H9 (cell line): ENCODE measurements around the gene PLEKHA4. TPM values are rescaled to one million over a fixed set of nuclear protein-coding genes. Genes with fewer than 3 reads are reported as not detected.

ENCODE experiments used
- DNase-seq: peaks from one replicate; pipeline ENCODE4 v3.0.0-alpha.2; 2017
- H2AFZ ChIP-seq: one replicate; pipeline ENCODE4 v1.6.1; 2013; ENCODE audit warnings: mild to moderate bottlenecking, low read length, control low read depth, moderate library complexity
- H2AK5ac ChIP-seq: 2 replicates; pipeline ENCODE4 v1.6.1; 2013; ENCODE audit warnings: low read length, control low read depth, mixed read lengths; ENCODE audit not compliant: insufficient read length
- H2BK120ac ChIP-seq: one replicate; pipeline ENCODE4 v1.6.1; 2013; ENCODE audit warnings: low read depth, mild to moderate bottlenecking, low read length, control low read depth, inconsistent platforms; ENCODE audit not compliant: poor library complexity, severe bottlenecking
- H2BK12ac ChIP-seq: 2 replicates; pipeline ENCODE4 v1.6.1; 2013; ENCODE audit warnings: low read length, control low read depth, mixed read lengths, low read depth; ENCODE audit not compliant: insufficient read length
- H2BK15ac ChIP-seq: 2 replicates; pipeline ENCODE4 v1.6.1; 2013; ENCODE audit warnings: low read depth, low read length, control low read depth
- H2BK20ac ChIP-seq: one replicate; pipeline ENCODE4 v1.6.1; 2013; ENCODE audit warnings: low read depth, mild to moderate bottlenecking, low read length, control low read depth, inconsistent platforms; ENCODE audit not compliant: poor library complexity, severe bottlenecking
- H2BK5ac ChIP-seq: 2 replicates; pipeline ENCODE4 v1.6.1; 2013; ENCODE audit warnings: low read length, control low read depth, mixed read lengths; ENCODE audit not compliant: insufficient read length
- H3K14ac ChIP-seq: 2 replicates; pipeline ENCODE4 v1.6.1; 2013; ENCODE audit warnings: low read length, control low read depth; ENCODE audit not compliant: insufficient read depth
- H3K18ac ChIP-seq: 2 replicates; pipeline ENCODE4 v1.6.1; 2013; ENCODE audit warnings: low read depth, mild to moderate bottlenecking, mixed read lengths, low read length, control low read depth; ENCODE audit not compliant: insufficient read length
- H3K23ac ChIP-seq: 2 replicates; pipeline ENCODE4 v1.6.1; 2013; ENCODE audit warnings: low read length, control low read depth, mixed read lengths, low read depth; ENCODE audit not compliant: insufficient read length
- H3K23me2 ChIP-seq: 2 replicates; pipeline ENCODE4 v1.6.1; 2013; ENCODE audit warnings: low read depth, mild to moderate bottlenecking, mixed read lengths, low read length, control low read depth; ENCODE audit not compliant: insufficient read length, poor library complexity, severe bottlenecking
- H3K27ac ChIP-seq: 2 replicates; pipeline ENCODE4 v1.5.1; 2013; ENCODE audit warnings: low read length, control low read depth, mixed read lengths, low read depth; ENCODE audit not compliant: insufficient read length
- H3K27me3 ChIP-seq: 2 replicates; pipeline ENCODE4 v1.6.1; 2013; ENCODE audit warnings: low read length, control low read depth, inconsistent platforms; ENCODE audit not compliant: insufficient read depth
- H3K4ac ChIP-seq: 2 replicates; pipeline ENCODE4 v1.6.1; 2013; ENCODE audit warnings: low read depth, mild to moderate bottlenecking, control low read depth, inconsistent platforms, low read length, moderate library complexity
- H3K4me1 ChIP-seq: 2 replicates; pipeline ENCODE4 v1.6.1; 2013; ENCODE audit warnings: low read length, control low read depth, inconsistent platforms; ENCODE audit not compliant: insufficient read depth
- H3K4me2 ChIP-seq: 2 replicates; pipeline ENCODE4 v1.6.1; 2013; ENCODE audit warnings: low read length, control low read depth, mixed read lengths; ENCODE audit not compliant: insufficient read length, insufficient read depth
- H3K56ac ChIP-seq: 2 replicates; pipeline ENCODE4 v1.6.1; 2013; ENCODE audit warnings: low read depth, mild to moderate bottlenecking, mixed read lengths, low read length, control low read depth; ENCODE audit not compliant: insufficient read length
- H3K79me1 ChIP-seq: 2 replicates; pipeline ENCODE4 v1.6.1; 2013; ENCODE audit warnings: low read depth, mild to moderate bottlenecking, moderate library complexity, low read length, control low read depth, inconsistent platforms; ENCODE audit not compliant: insufficient read depth, poor library complexity, severe bottlenecking
- H3K79me2 ChIP-seq: 2 replicates; pipeline ENCODE4 v1.6.1; 2013; ENCODE audit warnings: low read length, control low read depth, inconsistent platforms; ENCODE audit not compliant: insufficient read depth
- H3K9ac ChIP-seq: 2 replicates; pipeline ENCODE4 v1.6.1; 2013; ENCODE audit warnings: low read length, control low read depth, mixed read lengths; ENCODE audit not compliant: insufficient read length; ENCODE audit errors: extremely low read depth
- H3K9me3 ChIP-seq: one replicate; pipeline ENCODE4 v1.6.1; 2013; ENCODE audit warnings: low read depth, low read length, inconsistent platforms; ENCODE audit not compliant: control insufficient read depth
- H3T11ph ChIP-seq: one replicate; pipeline ENCODE4 v1.6.1; 2013; ENCODE audit warnings: mild to moderate bottlenecking, low read length, control low read depth, inconsistent platforms
- H4K20me1 ChIP-seq: one replicate; pipeline ENCODE4 v1.6.1; 2013; ENCODE audit not compliant: control insufficient read depth, insufficient read length, insufficient read depth
- H4K5ac ChIP-seq: 2 replicates; pipeline ENCODE4 v1.6.1; 2013; ENCODE audit warnings: low read depth, mild to moderate bottlenecking, mixed read lengths, low read length, control low read depth; ENCODE audit not compliant: insufficient read length
- H4K8ac ChIP-seq: replicated peaks from 2 replicates; pipeline ENCODE4 v1.6.1; 2013; ENCODE audit warnings: low read length, control low read depth, mixed read lengths, low read depth; ENCODE audit not compliant: insufficient read length
- H4K91ac ChIP-seq: 2 replicates; pipeline ENCODE4 v1.6.1; 2013; ENCODE audit warnings: low read depth, mild to moderate bottlenecking, moderate library complexity, mixed read lengths, low read length, control low read depth; ENCODE audit not compliant: insufficient read length
- H3K27ac Mint-ChIP-seq, 3 experiments: 2 replicates in 2 of 3; 3 replicates in 1 of 3; pipeline ENCODE4 v1.8.0; 2020 to 2021; ENCODE audit warnings: mixed read lengths in 3 of 3, mild to moderate bottlenecking in 1 of 3, moderate library complexity in 1 of 3
- H3K27me3 Mint-ChIP-seq: 2 replicates; pipeline ENCODE4 v1.8.0; 2021; ENCODE audit warnings: low read depth, mild to moderate bottlenecking, moderate library complexity, mixed read lengths
- H3K36me3 Mint-ChIP-seq, 3 experiments: 2 replicates in 2 of 3; 3 replicates in 1 of 3; pipeline ENCODE4 v1.8.0; 2020 to 2021; ENCODE audit warnings: low read depth in 3 of 3, mixed read lengths in 3 of 3; ENCODE audit not compliant: insufficient read depth in 1 of 3
- H3K4me1 Mint-ChIP-seq, 2 experiments: 2 replicates each; pipeline ENCODE4 v1.8.0; 2020; ENCODE audit warnings: mixed read lengths in 2 of 2
- H3K4me3 Mint-ChIP-seq, 2 experiments: 2 replicates in 1 of 2; 3 replicates in 1 of 2; pipeline ENCODE4 v1.8.0; 2020 to 2021; ENCODE audit warnings: mild to moderate bottlenecking in 2 of 2, mixed read lengths in 2 of 2, moderate library complexity in 1 of 2
- H3K9me3 Mint-ChIP-seq, 2 experiments: 2 replicates in 1 of 2; 3 replicates in 1 of 2; pipeline ENCODE4 v1.8.0; 2020; ENCODE audit warnings: mild to moderate bottlenecking in 2 of 2, mixed read lengths in 2 of 2, moderate library complexity in 1 of 2
- CTCF ChIP-seq: fragments of 200-600 bp; sonication (generic); conservative IDR thresholded peaks from 3 replicates; pipeline ENCODE4 v1.8.0; 2021; ENCODE audit warnings: antibody characterized with exemption, mild to moderate bottlenecking
- WGBS: extraction: QIAGEN DNeasy Blood & Tissue Kit; methylation state at CpG from one replicate; pipeline ENCODE4 v1.1.7; 2013; ENCODE audit warnings: missing lambda C conversion rate, low lambda C conversion rate, mixed read lengths; ENCODE audit not compliant: insufficient read length; ENCODE audit errors: extremely low coverage; 5-methylcytosine and 5-hydroxymethylcytosine counted together
- total RNA-seq: library from RNA; stranded (reverse); gene quantifications from 2 replicates; pipeline ENCODE4 v1.2.1, GENCODE V29; 2021

PLEKHA4 gene
- total RNA-seq, 1 experiment from 2014 or later, result 15.3 TPM

GRCh38 chr19:48805452-48805851, 63.0 kb downstream of the PLEKHA4 start:
- no peak overlapping the region for H4K8ac ChIP-seq
- no peaks in the 10 kb centered on the region; the same call in 1 of the 2 replicates for H3K27me3 ChIP-seq
- Mint-ChIP-seq H3K27ac (peak overlapping the region in 1 of 3 experiments; percentile 89; a peak in 1 of 7 replicates), H3K27me3 (peaks cover 15% of the 10 kb centered on the region), H3K36me3 (no peaks in the 10 kb centered on the region; a peak in 1 of 7 replicates), H3K9me3 (no peaks in the 10 kb centered on the region), H3K4me1 (peaks cover 24 to 39% of the 10 kb centered on the region in 2 experiments), H3K4me3 (no peak overlapping the region)
- H2BK20ac ChIP-seq, result no peak overlapping the region
- H3K4ac ChIP-seq, result no peak overlapping the region
- H2BK120ac ChIP-seq, result no peak overlapping the region
- no peak overlapping the region for H3T11ph ChIP-seq
- no peak overlapping the region for H3K14ac ChIP-seq
- no peak overlapping the region for H3K23ac ChIP-seq
- no CpG with 5 or more reads among the region's 15 CpGs for WGBS
- peaks cover 4% of the 10 kb centered on the region for H3K23me2 ChIP-seq
- no peak for TF ChIP-seq CTCF
- H3K9me3 ChIP-seq, result no peaks in the 10 kb centered on the region
- no peak overlapping the region for H2BK5ac ChIP-seq
- no peak overlapping the region for H2BK15ac ChIP-seq
- no peak overlapping the region for H3K27ac ChIP-seq
- no peak for DNase-seq
- no peaks in the 10 kb centered on the region for H3K79me2 ChIP-seq
- H3K56ac ChIP-seq, result no peak overlapping the region
- H3K18ac ChIP-seq, result no peak overlapping the region
- no peak overlapping the region for H2BK12ac ChIP-seq
- no peak overlapping the region for H3K4me2 ChIP-seq
- H4K91ac ChIP-seq, result no peak overlapping the region
- H2AK5ac ChIP-seq, result no peak overlapping the region
- H3K9ac ChIP-seq, result no peak overlapping the region
- H3K79me1 ChIP-seq, result no peaks in the 10 kb centered on the region
- H4K5ac ChIP-seq, result no peak overlapping the region
- peaks cover 2% of the 10 kb centered on the region for H4K20me1 ChIP-seq
- H3K4me1 ChIP-seq, result peaks cover 3% of the 10 kb centered on the region; the same call in 1 of the 2 replicates
- H2AFZ ChIP-seq, result no peak overlapping the region
